Hepatocyte (in vitro differentiated cells): ENCODE results near the gene RBMS1. TPM values are rescaled to one million over a fixed set of nuclear protein-coding genes. Genes with fewer than 3 reads are reported as not detected.

Experiments used
- DNase-seq: peaks from one replicate; pipeline ENCODE4 v3.0.0-alpha.2; 2016; ENCODE audit warnings: low spot score
- H2AFZ ChIP-seq: fragments of 200-600 bp; sonication (generic); 2 replicates; pipeline ENCODE4 v1.6.0; 2016; ENCODE audit warnings: antibody characterized with exemption, mild to moderate bottlenecking
- H3K27ac ChIP-seq: fragments of 200-600 bp; sonication (generic); 2 replicates; pipeline ENCODE4 v1.5.1; 2016; ENCODE audit warnings: mild to moderate bottlenecking
- H3K27me3 ChIP-seq: fragments of 200-600 bp; sonication (generic); 2 replicates; pipeline ENCODE4 v1.6.1; 2016
- H3K36me3 ChIP-seq: fragments of 200-600 bp; sonication (generic); replicated peaks from 2 replicates; pipeline ENCODE4 v1.5.1; 2016; ENCODE audit warnings: low read depth; ENCODE audit not compliant: insufficient read depth
- H3K4me1 ChIP-seq: fragments of 200-600 bp; sonication (generic); 2 replicates; pipeline ENCODE4 v1.5.1; 2016; ENCODE audit warnings: mild to moderate bottlenecking, moderate library complexity; ENCODE audit not compliant: insufficient read depth
- H3K4me2 ChIP-seq: fragments of 200-600 bp; sonication (generic); 2 replicates; pipeline ENCODE4 v1.6.0; 2016
- H3K4me3 ChIP-seq: fragments of 200-600 bp; sonication (generic); 2 replicates; pipeline ENCODE4 v1.5.1; 2016; ENCODE audit warnings: mild to moderate bottlenecking
- H3K79me2 ChIP-seq: fragments of 200-600 bp; sonication (generic); 2 replicates; pipeline ENCODE4 v1.6.0; 2017; ENCODE audit warnings: mild to moderate bottlenecking
- H3K9me2 ChIP-seq: fragments of 200-600 bp; sonication (generic); replicated peaks from 2 replicates; pipeline ENCODE4 v1.6.0; 2017; ENCODE audit warnings: mild to moderate bottlenecking; ENCODE audit not compliant: insufficient read depth
- H3K9me3 ChIP-seq: fragments of 200-600 bp; sonication (generic); 2 replicates; pipeline ENCODE4 v1.5.1; 2016; ENCODE audit warnings: low read depth, mild to moderate bottlenecking
- H4K20me1 ChIP-seq: fragments of 200-600 bp; sonication (generic); 2 replicates; pipeline ENCODE4 v1.6.0; 2016; ENCODE audit warnings: mild to moderate bottlenecking; ENCODE audit not compliant: insufficient read depth, poor library complexity, severe bottlenecking
- CTCF ChIP-seq: fragments of 200-600 bp; sonication (generic); IDR thresholded peaks from 2 replicates; pipeline ENCODE4 v1.5.1; 2016; ENCODE audit warnings: antibody characterized with exemption, mild to moderate bottlenecking; ENCODE audit not compliant: poor library complexity
- EZH2 ChIP-seq: fragments of 200-600 bp; sonication (generic); IDR thresholded peaks from 2 replicates; pipeline ENCODE4 v1.6.1; 2016; ENCODE audit warnings: antibody characterized with exemption, mild to moderate bottlenecking, borderline replicate concordance
- EZH2phosphoT487 ChIP-seq: fragments of 200-600 bp; sonication (generic); IDR thresholded peaks from one replicate; pipeline ENCODE4 v1.6.1; 2018; ENCODE audit warnings: antibody characterized with exemption, mild to moderate bottlenecking, low read depth, moderate library complexity; ENCODE audit not compliant: unreplicated experiment, severe bottlenecking
- WGBS: methylation state at CpG from one replicate; pipeline ENCODE4 v1.1.6; 2016; ENCODE audit warnings: low lambda C conversion rate; ENCODE audit errors: missing lambda C conversion rate; 5-methylcytosine and 5-hydroxymethylcytosine counted together
- polyA plus RNA-seq: library from polyadenylated mRNA; unstranded; fragments of >200 nt; fragmentation: Nextera tagmentation; extraction: Ambion mirVana; gene quantifications from 2 replicates; pipeline ENCODE4 v1.2.1, GENCODE V29; 2016
- total RNA-seq: library from RNA; depleted of rRNA; stranded (reverse); fragments of >200 nt; gene quantifications from 2 replicates; pipeline ENCODE4 v1.2.3, GENCODE V29; 2014

Gene RBMS1
- total and polyA plus RNA-seq, 2 experiments from 2014 or later: 87.9 to 103 TPM

GRCh38 chr2:160227293-160227915 is 266.2 kb downstream of the RBMS1 start:
- H4K20me1 ChIP-seq: no peaks in the 10 kb centered on the region
- H3K36me3 ChIP-seq: no peaks in the 10 kb centered on the region
- no peak overlapping the region for H2AFZ ChIP-seq
- no peak overlapping the region for H3K4me3 ChIP-seq
- H3K4me2 ChIP-seq: peak overlapping the region; percentile 53
- peaks cover 66% of the 10 kb centered on the region for H3K4me1 ChIP-seq
- H3K9me3 ChIP-seq: no peaks in the 10 kb centered on the region
- H3K27ac ChIP-seq: peak overlapping the region; percentile 93
- WGBS: 38% methylated on average over 5 of the region's 5 CpGs
- DNase-seq: peak; percentile 54
- no peaks in the 10 kb centered on the region for H3K9me2 ChIP-seq
- no peaks in the 10 kb centered on the region for H3K79me2 ChIP-seq
- TF ChIP-seq EZH2phosphoT487 (no peak), CTCF (no peak), EZH2 (no peak)
- no peaks in the 10 kb centered on the region for H3K27me3 ChIP-seq

- Histone ChIP-seq H3K4me3 (no peak overlapping the region), H3K9me2 (no peaks in the 10 kb centered on the region), H2AFZ (no peak overlapping the region), H3K79me2 (no peaks in the 10 kb centered on the region), H3K27me3 (no peaks in the 10 kb centered on the region), H3K4me2 (no peak overlapping the region), H3K4me1 (peaks cover 74% of the 10 kb centered on the region), H3K36me3 (no peaks in the 10 kb centered on the region), H3K9me3 (no peaks in the 10 kb centered on the region), H3K27ac (peak overlapping the region; percentile 93), H4K20me1 (no peaks in the 10 kb centered on the region)
- TF ChIP-seq EZH2phosphoT487 (no peak), CTCF (no peak), EZH2 (no peak)
- WGBS: 79% methylated on average over 5 of the region's 5 CpGs
- DNase-seq: no peak
Measured at GRCh38 chr2:160226367-160226766, 267.2 kb downstream of the RBMS1 start.

GRCh38 chr2:160225722-160226121 is 267.9 kb downstream of the RBMS1 start:
- no peaks in the 10 kb centered on the region for H3K79me2 ChIP-seq
- H3K27ac ChIP-seq: peak overlapping the region; percentile 95
- no peak overlapping the region for H2AFZ ChIP-seq
- no peaks in the 10 kb centered on the region for H3K36me3 ChIP-seq
- H3K27me3 ChIP-seq: no peaks in the 10 kb centered on the region
- H3K4me3 ChIP-seq: no peak overlapping the region
- WGBS: 65% methylated on average over 4 of the region's 4 CpGs
- H3K9me3 ChIP-seq: no peaks in the 10 kb centered on the region
- peaks cover 80% of the 10 kb centered on the region for H3K4me1 ChIP-seq
- no peak for DNase-seq
- no peaks in the 10 kb centered on the region for H4K20me1 ChIP-seq
- TF ChIP-seq EZH2phosphoT487 (no peak), CTCF (no peak), EZH2 (no peak)
- H3K9me2 ChIP-seq: no peaks in the 10 kb centered on the region
- no peak overlapping the region for H3K4me2 ChIP-seq
